H1 (cell line): ENCODE measurements around the gene EPN3. TPM values are rescaled to one million over a fixed set of nuclear protein-coding genes. Genes with fewer than 3 reads are reported as not detected.

Source experiments
- CTCF ChIA-PET: fragments of 300-600 bp; sonication (Branson Sonifier 250); formaldehyde crosslinking; loops from one replicate; lab custom pipeline; 2021; ENCODE audit not compliant: partially characterized antibody; lab: Charles Lee
- POLR2A ChIA-PET: fragments of 300-600 bp; sonication (Branson Sonifier 250); formaldehyde crosslinking; loops from one replicate; lab custom pipeline; 2021; ENCODE audit warnings: inconsistent platforms; ENCODE audit not compliant: partially characterized antibody; lab: Charles Lee
- DNase-seq, 2 experiments: peaks; one replicate each; pipeline versions ENCODE4 v3.0.0 to v3.0.0-alpha.2; 2010 to 2022; ENCODE audit warnings: low spot score in 2 of 2, low read depth in 1 of 2, mixed read lengths in 1 of 2
- FAIRE-seq: peaks from 2 replicates; lab custom pipeline; 2011; peaks lifted over from hg19 to GRCh38; lab: Jason Lieb, UNC
- H2AFZ ChIP-seq: 2 replicates; pipeline ENCODE4 v1.8.1; 2012; ENCODE audit warnings: low read length, inconsistent platforms
- H2AK5ac ChIP-seq: 2 replicates; pipeline ENCODE4 v1.6.1; 2013; ENCODE audit warnings: low read depth, low read length
- H2BK120ac ChIP-seq: replicated peaks from 2 replicates; pipeline ENCODE3; 2013; ENCODE audit warnings: low read depth, low read length, inconsistent platforms
- H2BK12ac ChIP-seq: 2 replicates; pipeline ENCODE4 v1.6.1; 2013; ENCODE audit warnings: low read depth, low read length
- H2BK15ac ChIP-seq: 2 replicates; pipeline ENCODE4 v1.6.1; 2013; ENCODE audit warnings: low read length
- H2BK20ac ChIP-seq: 2 replicates; pipeline ENCODE4 v1.6.1; 2013; ENCODE audit warnings: low read length
- H2BK5ac ChIP-seq: 2 replicates; pipeline ENCODE4 v1.6.1; 2013; ENCODE audit warnings: low read depth, low read length
- H3K14ac ChIP-seq: 2 replicates; pipeline ENCODE4 v1.6.1; 2013; ENCODE audit warnings: inconsistent platforms; ENCODE audit not compliant: insufficient read length
- H3K18ac ChIP-seq: 2 replicates; pipeline ENCODE4 v1.6.1; 2013; ENCODE audit warnings: low read length; ENCODE audit errors: extremely low read depth
- H3K23ac ChIP-seq: 2 replicates; pipeline ENCODE4 v1.6.1; 2013; ENCODE audit warnings: inconsistent platforms; ENCODE audit not compliant: insufficient read length
- H3K23me2 ChIP-seq: 2 replicates; pipeline ENCODE4 v1.6.1; 2013; ENCODE audit warnings: low read depth, low read length
- H3K27ac ChIP-seq: 2 replicates; pipeline ENCODE4 v1.6.1; 2011; ENCODE audit warnings: low read depth, low read length, inconsistent platforms
- H3K27me3 ChIP-seq, 4 experiments: replicated peaks in 1 of 4; 1 replicate in 1 of 4; 2 replicates in 3 of 4; pipeline versions ENCODE4 v1.6.1 to v1.8.1; 2011 to 2013; ENCODE audit warnings: low read length in 3 of 4, mild to moderate bottlenecking in 3 of 4, inconsistent platforms in 2 of 4, mixed read lengths in 2 of 4, moderate library complexity in 1 of 4; ENCODE audit not compliant: control insufficient read depth in 3 of 4, insufficient read depth in 3 of 4; ENCODE audit errors: extremely low read depth in 1 of 4
- H3K36me3 ChIP-seq, 4 experiments: 2 replicates each; pipeline versions ENCODE4 v1.6.1 to v1.8.1; 2011 to 2013; ENCODE audit warnings: mild to moderate bottlenecking in 4 of 4, low read length in 3 of 4, moderate library complexity in 2 of 4, control low read depth in 1 of 4, inconsistent platforms in 1 of 4; ENCODE audit not compliant: insufficient read depth in 4 of 4, control insufficient read depth in 2 of 4
- H3K4ac ChIP-seq: replicated peaks from 2 replicates; pipeline ENCODE3; 2013; ENCODE audit warnings: low read length, low read depth, mixed read lengths, inconsistent platforms; ENCODE audit not compliant: insufficient read length
- H3K4me1 ChIP-seq, 4 experiments: replicated peaks in 1 of 4; 1 replicate in 1 of 4; 2 replicates in 3 of 4; pipeline versions ENCODE4 v1.6.1 to v1.8.1; 2011 to 2013; ENCODE audit warnings: low read length in 3 of 4, inconsistent platforms in 2 of 4, mixed read lengths in 1 of 4; ENCODE audit not compliant: insufficient read depth in 4 of 4, control insufficient read depth in 3 of 4
- H3K4me2 ChIP-seq, 2 experiments: 2 replicates each; pipeline versions ENCODE4 v1.6.1 to v1.8.1; 2011 to 2013; ENCODE audit warnings: low read depth in 2 of 2, low read length in 2 of 2, control low read depth in 1 of 2, inconsistent platforms in 1 of 2, mild to moderate bottlenecking in 1 of 2; ENCODE audit not compliant: insufficient read depth in 1 of 2
- H3K4me3 ChIP-seq, 4 experiments: fragments of 200-600, 300-600 bp in 1 of 4; sonication (generic), shearing (Covaris generic), sonication (Bioruptor Twin) in 1 of 4; 2 replicates each; pipeline versions ENCODE4 v1.5.1 to v1.8.1; 2011 to 2016; ENCODE audit warnings: low read length in 4 of 4, low read depth in 3 of 4, control low read depth in 2 of 4, inconsistent platforms in 2 of 4, mild to moderate bottlenecking in 2 of 4, mixed read lengths in 1 of 4, moderate library complexity in 1 of 4; ENCODE audit not compliant: insufficient read depth in 2 of 4; ENCODE audit errors: extremely low read depth in 1 of 4
- H3K56ac ChIP-seq: replicated peaks from 2 replicates; pipeline ENCODE3; 2013; ENCODE audit warnings: low read depth, mild to moderate bottlenecking, mixed read lengths, low read length, inconsistent platforms; ENCODE audit not compliant: insufficient read length
- H3K79me1 ChIP-seq: 2 replicates; pipeline ENCODE4 v1.6.1; 2013; ENCODE audit warnings: low read depth, low read length, control low read depth
- H3K79me2 ChIP-seq, 2 experiments: 2 replicates each; pipeline versions ENCODE4 v1.6.1 to v1.8.1; 2012 to 2013; ENCODE audit warnings: low read length in 2 of 2, mild to moderate bottlenecking in 2 of 2, inconsistent platforms in 1 of 2; ENCODE audit not compliant: insufficient read depth in 2 of 2, control insufficient read depth in 1 of 2
- H3K9ac ChIP-seq, 4 experiments: replicated peaks in 1 of 4; 1 replicate in 1 of 4; 2 replicates in 3 of 4; pipeline versions ENCODE4 v1.6.1 to v1.8.1; 2011 to 2013; ENCODE audit warnings: low read depth in 3 of 4, low read length in 3 of 4, control low read depth in 2 of 4, mild to moderate bottlenecking in 2 of 4, moderate library complexity in 2 of 4, inconsistent platforms in 1 of 4; ENCODE audit errors: extremely low read depth in 1 of 4
- H3K9me3 ChIP-seq, 2 experiments: 2 replicates each; pipeline versions ENCODE4 v1.6.1 to v1.8.1; 2012 to 2013; ENCODE audit warnings: mild to moderate bottlenecking in 2 of 2, moderate library complexity in 2 of 2, control low read depth in 1 of 2, inconsistent platforms in 1 of 2, low read depth in 1 of 2, low read length in 1 of 2, mixed read lengths in 1 of 2; ENCODE audit not compliant: insufficient read depth in 2 of 2
- H4K20me1 ChIP-seq, 2 experiments: replicated peaks in 1 of 2; 2 replicates each; pipeline versions ENCODE3 to v1.8.1; 2011 to 2013; ENCODE audit warnings: inconsistent platforms in 2 of 2, low read length in 2 of 2, mild to moderate bottlenecking in 1 of 2; ENCODE audit not compliant: insufficient read depth in 2 of 2, control insufficient read depth in 1 of 2
- H4K5ac ChIP-seq: 2 replicates; pipeline ENCODE4 v1.6.1; 2013; ENCODE audit warnings: low read length, low read depth, mixed read lengths, inconsistent platforms; ENCODE audit not compliant: insufficient read length
- H4K8ac ChIP-seq: 2 replicates; pipeline ENCODE4 v1.8.0; 2013; ENCODE audit warnings: mild to moderate bottlenecking, moderate library complexity, low read length, inconsistent platforms; ENCODE audit not compliant: insufficient read depth; ENCODE audit errors: extremely low read depth
- H4K91ac ChIP-seq: replicated peaks from 2 replicates; pipeline ENCODE3; 2013; ENCODE audit warnings: low read length, mixed read lengths, inconsistent platforms; ENCODE audit not compliant: insufficient read length
- ATF2 ChIP-seq: IDR thresholded peaks from 2 replicates; pipeline ENCODE4 v1.6.1; 2012; ENCODE audit warnings: low read length, inconsistent platforms
- CHD1 ChIP-seq: IDR thresholded peaks from 2 replicates; pipeline ENCODE4 v1.6.1; 2012; ENCODE audit warnings: low read depth, low read length, improper control_type of control experiment
- EP300 ChIP-seq, 2 experiments: IDR thresholded peaks; 1 replicate in 1 of 2; 2 replicates in 1 of 2; pipeline ENCODE4 v1.6.1; 2011 to 2012; ENCODE audit warnings: low read depth in 2 of 2, low read length in 2 of 2, mild to moderate bottlenecking in 2 of 2, borderline replicate concordance in 1 of 2, inconsistent platforms in 1 of 2, moderate library complexity in 1 of 2
- SIRT6 ChIP-seq: IDR thresholded peaks from one replicate; pipeline ENCODE4 v1.7.1; 2012; ENCODE audit warnings: low read length, inconsistent platforms
- SRF ChIP-seq: IDR thresholded peaks from 2 replicates; pipeline ENCODE4 v1.6.1; 2011; ENCODE audit warnings: mild to moderate bottlenecking, low read depth, low read length, moderate library complexity
- WGBS, 2 experiments: shearing (Covaris generic) in 1 of 2; methylation state at CpG; one replicate each; pipeline versions ENCODE4 v1.1.6 to v1.1.7; 2013 to 2015; ENCODE audit warnings: low lambda C conversion rate in 2 of 2, mixed read lengths in 2 of 2, inconsistent platforms in 1 of 2, low coverage in 1 of 2, missing lambda C conversion rate in 1 of 2; ENCODE audit not compliant: insufficient replicate concordance in 2 of 2, insufficient coverage in 1 of 2, insufficient read length in 1 of 2; ENCODE audit errors: extremely low coverage in 1 of 2, missing lambda C conversion rate in 1 of 2; 5-methylcytosine and 5-hydroxymethylcytosine counted together
- polyA plus RNA-seq, 7 experiments: library from polyadenylated mRNA; depleted of rRNA in 3 of 7; stranded (reverse) in 5 of 7; unstranded in 2 of 7; fragments of >200 nt in 5 of 7; fragments of 200-250 nt in 2 of 7; gene quantifications; 1 replicate in 5 of 7; 2 replicates in 1 of 7; 4 replicates in 1 of 7; pipeline versions ENCODE4 v1.2.1 to v1.2.3, GENCODE V29; 2011 to 2013; ENCODE audit warnings: missing spikeins in 2 of 7, mixed read lengths in 2 of 7
- total RNA-seq: library from RNA; stranded (reverse); fragmentation: NEBNext Ultra II Directional; extraction: Animal tissue kit (Norgen Biotek cat#: 25700); gene quantifications from 2 replicates; pipeline ENCODE4 v1.2.1, GENCODE V29; 2021

Gene EPN3
- total and polyA plus RNA-seq, 2 of the 8 experiments (the other 6 are each of a cell fraction or from before 2014, with no cell fraction given), result 6.7 to 7.9 TPM

DNA sequence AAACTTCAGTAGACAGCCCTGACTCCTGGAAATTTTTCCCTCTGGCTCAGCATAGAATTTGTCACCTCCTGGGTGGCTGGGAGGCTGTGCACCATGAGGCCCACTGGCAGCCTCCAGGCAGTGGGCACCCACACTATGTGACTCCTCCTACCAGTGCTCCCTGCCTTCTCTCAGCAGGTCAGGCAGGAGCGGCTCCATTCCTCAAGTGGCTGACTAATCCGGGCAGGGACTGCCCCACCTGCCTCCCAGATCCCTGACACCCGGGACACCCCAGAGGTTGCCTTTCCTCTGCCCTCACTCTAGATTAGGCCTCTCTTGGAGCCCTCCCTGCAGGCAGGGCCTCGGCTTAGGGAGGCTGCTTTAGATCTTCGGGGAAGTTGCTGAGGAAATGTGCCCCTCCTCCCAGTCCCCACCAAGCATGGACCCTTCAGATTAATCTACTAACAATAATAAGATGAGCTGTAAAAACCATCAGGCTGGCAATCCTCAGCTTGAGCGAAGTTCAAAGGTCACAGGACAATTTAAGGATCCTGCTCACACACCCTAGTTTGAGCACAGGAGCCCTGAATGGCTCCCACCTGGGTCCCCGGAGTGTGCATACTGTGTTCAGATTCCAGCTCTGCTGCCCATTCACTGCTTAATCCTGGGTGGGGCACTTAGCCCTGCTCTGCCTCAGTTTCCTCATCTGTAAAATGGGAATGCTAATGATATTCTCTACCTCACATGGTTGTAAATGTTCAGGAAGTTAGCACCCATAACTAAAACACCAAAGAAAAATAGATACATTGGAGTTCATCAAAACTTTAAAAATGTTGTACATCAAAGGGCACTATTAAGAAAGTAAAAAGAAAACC lies 34.3 kb upstream of the EPN3 start:
- POLR2A ChIA-PET, result no interaction called here
- Histone ChIP-seq H3K79me1 (no peaks in the 10 kb centered on the region), H3K4me2 (no peak overlapping the region), H2AFZ (no peak overlapping the region), H3K27me3 (no peaks in the 10 kb centered on the region), H2BK120ac (no peak overlapping the region), H2BK5ac (no peak overlapping the region), H3K18ac (no peak overlapping the region), H3K36me3 (no peaks in the 10 kb centered on the region), H3K9ac (no peak overlapping the region), H2AK5ac (no peak overlapping the region), H4K91ac (no peak overlapping the region), H3K4me1 (peaks cover 0 to under 1% (median 0%) of the 10 kb centered on the region in 4 experiments; a peak in 1 of 7 replicates), H2BK20ac (no peak overlapping the region), H3K4me3 (no peak overlapping the region), H3K4ac (no peak overlapping the region), H3K27ac (no peak overlapping the region), H3K14ac (peak overlapping the region; percentile 20), H2BK12ac (no peak overlapping the region), H3K23me2 (no peaks in the 10 kb centered on the region), H3K56ac (no peak overlapping the region), H3K9me3 (no peaks in the 10 kb centered on the region), H3K23ac (no peak overlapping the region), H4K5ac (no peak overlapping the region), H4K8ac (no peak overlapping the region), H3K79me2 (no peaks in the 10 kb centered on the region), H4K20me1 (no peaks in the 10 kb centered on the region), H2BK15ac (no peak overlapping the region)
- no peak for TF ChIP-seq SRF
- TF ChIP-seq EP300 (IDR thresholded peaks at IDR 0.05; ENCODE audit: borderline replicate concordance in 1 of 2, low read depth in 2 of 2, low read length in 2 of 2), result no peak
- TF ChIP-seq SIRT6, result no peak
- no peak for TF ChIP-seq CHD1
- no peak for TF ChIP-seq ATF2
- 85% methylated on average over 7 of the region's 7 CpGs; no CpG with 5 or more reads in 1 of the 2 experiments for WGBS, 2 experiments
- FAIRE-seq (no peak), DNase-seq (no peak)
- CTCF ChIA-PET, result interaction anchor here (0.6 to 1.1 kb wide), 3 partner anchors 10 to 48 kb away, joined by 3 to 7 read pairs (median 4); no protein-coding TSS in a partner anchor
